Dermis microvascular lymphatic vessel endothelial cell (primary cell): ENCODE data around the gene TMOD3. TPM values are rescaled to one million over a fixed set of nuclear protein-coding genes. Genes with fewer than 3 reads are reported as not detected.
"Not testable (repeated sequence)": the region's sequence is repeated elsewhere in the genome, so short reads cannot be mapped to it uniquely, and the experiment has no call there.

Experiments used
- DNase-seq, 2 donors: peaks; one replicate each; pipeline versions ENCODE4 v3.0.0 to v3.0.0-alpha.2; 2010; ENCODE audit warnings: low read depth in 2 of 2
- total RNA-seq: library from RNA; depleted of rRNA; stranded (reverse); fragments of >200 nt; gene quantifications from 2 replicates; pipeline ENCODE4 v1.2.1, GENCODE V29; 2014

Gene TMOD3
- total RNA-seq, result 48.3 and 59.4 TPM in 2 replicates

- DNase-seq, result peak; percentile 80 to 92
Measured at GRCh38 chr15:51829376-51830275, at the start of gene TMOD3. Gene TMOD3, plus strand, starts transcription at chr15:51829653. Its CDS starts 33,232 bp downstream, at chr15:51862885.

- no peak for DNase-seq
Measured at GRCh38 chr15:51780636-51781035, 48.8 kb upstream of the TMOD3 start.

- DNase-seq, result no peak
Measured at GRCh38 chr15:51781506-51781905, 47.9 kb upstream of the TMOD3 start.

- DNase-seq, result peak in 1 of 2 donors; percentile 51
Measured at GRCh38 chr15:51782357-51782896, 47.0 kb upstream of the TMOD3 start.

- DNase-seq, result no peak
Measured at GRCh38 chr15:51783967-51784366, 45.5 kb upstream of the TMOD3 start.

- DNase-seq, result not testable (repeated sequence)
Measured at GRCh38 chr15:51787130-51787529, 42.3 kb upstream of the TMOD3 start.

- not testable (repeated sequence) for DNase-seq
Measured at GRCh38 chr15:51792474-51792873, 37.0 kb upstream of the TMOD3 start.

- DNase-seq, result peak in 1 of 2 donors; percentile 86
Measured at GRCh38 chr15:51793521-51794305, 35.7 kb upstream of the TMOD3 start.

GRCh38 chr15:51796847-51797401 lies 32.5 kb upstream of the TMOD3 start:
- no peak for DNase-seq

- DNase-seq, result no peak
Measured at GRCh38 chr15:51798281-51798680, 31.2 kb upstream of the TMOD3 start.

- no peak for DNase-seq
Measured at GRCh38 chr15:51799282-51800252, 29.9 kb upstream of the TMOD3 start.

- DNase-seq, result peak; percentile 21 to 50
Measured at GRCh38 chr15:51801391-51801835, 28.0 kb upstream of the TMOD3 start.

- no peak for DNase-seq
Measured at GRCh38 chr15:51802593-51802992, 26.9 kb upstream of the TMOD3 start.

- no peak for DNase-seq
Measured at GRCh38 chr15:51803965-51804364, 25.5 kb upstream of the TMOD3 start.

GRCh38 chr15:51806123-51806522 lies 23.3 kb upstream of the TMOD3 start:
- DNase-seq, result no peak

GRCh38 chr15:51809457-51809856 lies 20.0 kb upstream of the TMOD3 start:
- DNase-seq, result no peak

GRCh38 chr15:51812598-51812997 lies 16.9 kb upstream of the TMOD3 start:
- DNase-seq, result no peak

GRCh38 chr15:51814606-51815005 lies 14.8 kb upstream of the TMOD3 start:
- no peak for DNase-seq

GRCh38 chr15:51816611-51817010 lies 12.8 kb upstream of the TMOD3 start:
- peak; percentile 43 to 57 for DNase-seq

GRCh38 chr15:51818150-51818549 lies 11.3 kb upstream of the TMOD3 start:
- no peak for DNase-seq

GRCh38 chr15:51825698-51826097 lies 3.8 kb upstream of the TMOD3 start:
- DNase-seq, result no peak
